Lung (tissue), 12 donors: ENCODE measurements around the gene CXCL8. TPM values are rescaled to one million over a fixed set of nuclear protein-coding genes. Genes with fewer than 3 reads are reported as not detected.

Experiments
- ATAC-seq: fragments of 200-7000 bp; cut with Tn5 transposase; one replicate; pipeline ENCODE4 v1.9.1; 2020; ENCODE audit warnings: moderate number of reproducible peaks; ENCODE audit not compliant: insufficient read depth, low FRiP score
- DNase-seq, 3 donors: peaks; one replicate each; pipeline ENCODE4 v3.0.0-alpha.2; 2013 to 2017
- H3K27ac ChIP-seq, 2 donors: one replicate each; pipeline ENCODE4 v1.5.1; 2013; ENCODE audit warnings: mild to moderate bottlenecking in 2 of 2, moderate library complexity in 2 of 2, control low read depth in 1 of 2, inconsistent platforms in 1 of 2, low read depth in 1 of 2, low read length in 1 of 2
- H3K27me3 ChIP-seq, 3 donors: one replicate each; pipeline ENCODE4 v1.5.1; 2013; ENCODE audit warnings: low read length in 2 of 3; ENCODE audit not compliant: control insufficient read depth in 3 of 3, insufficient read depth in 3 of 3
- H3K36me3 ChIP-seq, 4 donors: one replicate each; pipeline ENCODE4 v1.5.1; 2013; ENCODE audit warnings: low read length in 4 of 4, mild to moderate bottlenecking in 1 of 4, moderate library complexity in 1 of 4; ENCODE audit not compliant: control insufficient read depth in 4 of 4, insufficient read depth in 4 of 4
- H3K4me1 ChIP-seq, 5 donors: one replicate each; pipeline ENCODE4 v1.5.1; 2013; ENCODE audit warnings: low read length in 5 of 5, mild to moderate bottlenecking in 2 of 5, moderate library complexity in 1 of 5; ENCODE audit not compliant: control insufficient read depth in 5 of 5, insufficient read depth in 5 of 5
- H3K4me3 ChIP-seq: one replicate; pipeline ENCODE4 v1.5.1; 2013; ENCODE audit warnings: mild to moderate bottlenecking, control low read depth, moderate library complexity
- H3K9ac ChIP-seq, 2 donors: one replicate each; pipeline ENCODE4 v1.5.1; 2013; ENCODE audit warnings: low read length in 2 of 2, control low read depth in 1 of 2; ENCODE audit not compliant: insufficient read depth in 1 of 2
- H3K9me3 ChIP-seq, 4 donors: one replicate each; pipeline ENCODE4 v1.5.1; 2013; ENCODE audit warnings: low read length in 3 of 4, mild to moderate bottlenecking in 1 of 4, moderate library complexity in 1 of 4; ENCODE audit not compliant: control insufficient read depth in 4 of 4, insufficient read depth in 3 of 4
- WGBS, 2 donors: extraction: QIAGEN DNeasy Blood & Tissue Kit; methylation state at CpG; one replicate each; pipeline ENCODE4 v1.1.7; 2013; 5-methylcytosine and 5-hydroxymethylcytosine counted together
- polyA plus RNA-seq, 2 donors: library from polyadenylated mRNA; stranded (reverse); fragments of 200-250 nt; gene quantifications; one replicate each; pipeline ENCODE4 v1.2.1, GENCODE V29; 2013
- total RNA-seq, 2 donors: library from RNA; depleted of rRNA in 1 of 2; stranded (reverse); fragments of >200 nt in 1 of 2; gene quantifications; one replicate each; pipeline ENCODE4 v1.2.1, GENCODE V29; 2014 to 2021
- TF ChIP-seq, protein P1 (sequence below): IDR thresholded peaks from 2 replicates; pipeline ENCODE4 v1.5.1; 2012; ENCODE audit warnings: mild to moderate bottlenecking; ENCODE audit errors: control extremely low read depth, extremely low read depth
- donor health status: control.
- donor health status: control.
- donor health status: Bipolar disorder and iron deficiency.
- donor health status: healthy.
- donor health status: DM: yes; HTN: yes; CAD: no.

Gene CXCL8
- total and polyA plus RNA-seq, 4 donors, result 33.8 to 501 (median 68.9) TPM

GRCh38 chr4:73692701-73693100 is 47.7 kb upstream of the CXCL8 start:
- no peak overlapping the region for H3K9ac ChIP-seq
- H3K4me1 ChIP-seq, result no peaks in the 10 kb centered on the region
- H3K9me3 ChIP-seq, result no peaks in the 10 kb centered on the region
- no peak overlapping the region for H3K4me3 ChIP-seq
- ATAC-seq, result no peak
- no peak for DNase-seq
- 67 to 90% methylated on average over 2 of the region's 2 CpGs for WGBS, 2 donors
- no peak overlapping the region for H3K27ac ChIP-seq
- no peaks in the 10 kb centered on the region for H3K36me3 ChIP-seq
- H3K27me3 ChIP-seq, result no peaks in the 10 kb centered on the region
- TF ChIP-seq, protein P1, sequence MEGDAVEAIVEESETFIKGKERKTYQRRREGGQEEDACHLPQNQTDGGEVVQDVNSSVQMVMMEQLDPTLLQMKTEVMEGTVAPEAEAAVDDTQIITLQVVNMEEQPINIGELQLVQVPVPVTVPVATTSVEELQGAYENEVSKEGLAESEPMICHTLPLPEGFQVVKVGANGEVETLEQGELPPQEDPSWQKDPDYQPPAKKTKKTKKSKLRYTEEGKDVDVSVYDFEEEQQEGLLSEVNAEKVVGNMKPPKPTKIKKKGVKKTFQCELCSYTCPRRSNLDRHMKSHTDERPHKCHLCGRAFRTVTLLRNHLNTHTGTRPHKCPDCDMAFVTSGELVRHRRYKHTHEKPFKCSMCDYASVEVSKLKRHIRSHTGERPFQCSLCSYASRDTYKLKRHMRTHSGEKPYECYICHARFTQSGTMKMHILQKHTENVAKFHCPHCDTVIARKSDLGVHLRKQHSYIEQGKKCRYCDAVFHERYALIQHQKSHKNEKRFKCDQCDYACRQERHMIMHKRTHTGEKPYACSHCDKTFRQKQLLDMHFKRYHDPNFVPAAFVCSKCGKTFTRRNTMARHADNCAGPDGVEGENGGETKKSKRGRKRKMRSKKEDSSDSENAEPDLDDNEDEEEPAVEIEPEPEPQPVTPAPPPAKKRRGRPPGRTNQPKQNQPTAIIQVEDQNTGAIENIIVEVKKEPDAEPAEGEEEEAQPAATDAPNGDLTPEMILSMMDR, result no peak

DNA sequence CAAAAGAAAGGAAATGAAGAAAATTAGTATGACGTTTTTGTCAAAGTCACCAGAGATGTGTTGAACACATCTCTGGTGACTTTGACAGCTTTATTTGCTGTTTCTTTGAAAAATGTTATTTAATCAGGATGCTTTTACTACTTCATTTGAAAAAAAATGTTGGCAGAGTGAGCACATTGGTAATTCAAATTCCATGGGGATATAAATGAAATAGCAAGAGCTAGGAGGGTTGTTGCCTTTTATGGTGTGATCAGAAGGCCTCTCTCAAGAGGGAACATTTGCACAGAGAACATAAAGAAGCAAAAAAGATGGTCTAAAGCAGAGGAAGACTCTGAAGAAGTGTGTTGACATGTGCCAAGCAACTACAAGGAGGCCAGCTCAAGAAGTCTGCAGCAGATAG is 46.6 kb upstream of the CXCL8 start:
- DNase-seq, result no peak
- Histone ChIP-seq H3K36me3 (no peaks in the 10 kb centered on the region), H3K9ac (no peak overlapping the region), H3K4me1 (no peaks in the 10 kb centered on the region), H3K9me3 (no peaks in the 10 kb centered on the region), H3K27ac (no peak overlapping the region), H3K27me3 (no peaks in the 10 kb centered on the region), H3K4me3 (no peak overlapping the region)
- WGBS, 2 donors, result 64 to 75% methylated on average over 1 of the region's 1 CpG
- no peak for ATAC-seq
- TF ChIP-seq, protein P1, result no peak

DNA sequence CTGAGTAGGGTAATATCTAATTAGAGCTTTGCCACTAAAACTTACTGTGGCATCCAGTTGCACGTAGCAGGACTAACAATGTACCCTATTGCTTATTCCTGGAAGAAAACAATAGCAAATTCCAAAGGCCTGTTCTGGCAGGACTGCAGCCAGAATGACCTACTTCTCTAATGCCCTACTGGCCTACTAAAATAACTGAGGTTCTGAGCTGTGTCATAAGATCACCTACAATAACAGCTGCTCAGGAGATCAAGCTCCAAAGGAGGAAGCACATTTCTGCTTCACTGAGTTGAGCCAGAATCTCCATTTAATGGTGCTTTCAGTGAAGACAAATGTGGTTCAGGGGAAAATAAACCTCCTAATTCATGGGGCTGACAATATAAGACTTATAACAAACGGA is 42.2 kb upstream of the CXCL8 start:
- no peak overlapping the region for H3K27ac ChIP-seq
- WGBS, 2 donors, result 57 to 69% methylated on average over 2 of the region's 2 CpGs
- ATAC-seq, result no peak
- no peaks in the 10 kb centered on the region for H3K4me1 ChIP-seq
- no peaks in the 10 kb centered on the region for H3K27me3 ChIP-seq
- peak in 1 of 3 donors; percentile 11 for DNase-seq
- TF ChIP-seq, protein P1, result no peak
- no peaks in the 10 kb centered on the region for H3K9me3 ChIP-seq
- no peak overlapping the region for H3K9ac ChIP-seq
- H3K36me3 ChIP-seq, result no peaks in the 10 kb centered on the region
- no peak overlapping the region for H3K4me3 ChIP-seq

DNA sequence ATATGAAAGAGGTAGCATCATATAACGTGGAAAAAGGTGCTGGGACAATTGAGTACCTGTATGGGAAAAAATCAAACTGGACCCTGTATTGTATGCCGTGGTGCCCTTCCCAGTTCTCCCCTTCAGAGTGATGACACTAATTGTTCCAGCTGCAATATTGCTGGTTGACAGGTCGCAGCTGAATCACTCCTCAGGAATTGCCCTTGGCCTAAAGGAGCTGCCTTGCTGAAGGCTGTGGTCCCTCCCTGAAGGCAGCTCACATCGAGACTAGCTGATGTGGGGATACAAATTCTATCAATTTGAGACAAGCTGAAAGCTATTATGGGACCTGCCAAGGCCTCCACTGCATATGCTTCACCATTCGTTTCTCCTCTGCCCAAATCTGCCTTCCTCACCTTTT is 39.3 kb upstream of the CXCL8 start:
- Histone ChIP-seq H3K4me3 (no peak overlapping the region), H3K27ac (no peak overlapping the region), H3K9me3 (no peaks in the 10 kb centered on the region), H3K4me1 (peaks cover 0 to 10% (median 4%) of the 10 kb centered on the region in 5 donors), H3K36me3 (no peaks in the 10 kb centered on the region), H3K27me3 (no peaks in the 10 kb centered on the region), H3K9ac (no peak overlapping the region)
- TF ChIP-seq, protein P1, result no peak
- DNase-seq (no peak), ATAC-seq (no peak)
- WGBS, 2 donors, result 87% methylated on average over 5 of the region's 5 CpGs
